Measurements from ENCODE around the gene CFAP46. TPM values are rescaled to one million over a fixed set of nuclear protein-coding genes. Genes with fewer than 3 reads are reported as not detected.

CFAP46 gene
- total and polyA plus RNA-seq, 9 of the 15 experiments (the other 6 are each of a cell fraction or from before 2014, with no cell fraction given), result not detected

DNA sequence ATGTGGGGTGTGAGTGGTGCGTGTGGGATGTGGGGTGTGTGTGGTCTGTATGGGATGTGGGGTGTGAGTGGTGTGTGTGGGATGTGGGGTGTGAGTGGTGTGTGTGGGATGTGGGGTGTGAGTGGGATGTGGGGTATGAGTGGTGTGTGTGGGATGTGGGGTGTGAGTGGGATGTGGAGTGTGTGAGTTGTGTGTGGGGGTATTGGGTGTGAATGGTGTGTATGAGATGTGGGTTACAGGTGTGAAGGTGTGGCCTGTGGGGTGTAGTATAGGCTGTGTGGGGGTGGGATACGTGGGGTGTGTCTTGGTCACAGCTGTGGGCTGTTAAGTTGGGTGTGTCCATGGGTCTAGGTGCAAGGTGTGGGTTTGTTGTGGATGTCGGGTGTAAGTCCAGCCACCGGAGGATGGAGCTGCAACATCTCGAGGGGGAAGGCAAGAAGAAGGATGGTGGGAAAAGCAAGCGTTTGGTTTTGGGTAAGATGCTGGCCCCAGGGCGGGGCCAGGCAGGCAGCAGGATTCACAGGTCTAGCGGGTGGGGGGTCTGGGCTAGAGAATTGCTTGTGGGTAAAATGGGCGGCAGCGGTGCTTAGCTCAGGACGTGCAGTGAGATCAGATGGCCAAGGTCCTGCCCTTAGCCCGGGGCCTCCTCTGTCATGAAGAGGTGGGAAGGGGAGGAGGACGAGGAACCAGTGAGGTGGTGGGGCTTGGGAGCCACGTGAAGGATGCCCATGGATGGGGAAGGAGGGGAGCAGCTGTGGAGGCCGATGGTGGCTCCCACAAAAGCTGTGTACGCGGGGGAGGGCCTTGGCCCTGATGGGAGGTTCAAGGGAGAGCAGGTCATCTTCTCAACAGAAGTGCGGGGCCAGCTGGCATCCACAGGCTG lies 60.1 kb downstream of the CFAP46 start:
- ATAC-seq, result no peak
- FAIRE-seq, result no peak
- Histone ChIP-seq H3K27ac (ENCODE audit: extremely low read depth, low read depth, low read length) (no peak overlapping the region), H3K4me1 (replicated peaks in 1 of 2; ENCODE audit: control insufficient read depth in 2 of 2, insufficient read depth in 2 of 2, low read length in 2 of 2) (no peaks in the 10 kb centered on the region), H2AFZ (ENCODE audit: low read depth, low read length) (no peak overlapping the region), H3K36me3 (ENCODE audit: control insufficient read depth, insufficient read depth, low read length) (no peaks in the 10 kb centered on the region), H3K9ac (ENCODE audit: insufficient read depth in 1 of 2, low read depth in 2 of 2, low read length in 2 of 2) (no peak overlapping the region), H3K9me1 (ENCODE audit: control insufficient read depth, insufficient read depth, low read length) (no peaks in the 10 kb centered on the region), H3K9me3 (replicated peaks; ENCODE audit: control insufficient read depth, insufficient read depth, low read depth, low read length) (no peaks in the 10 kb centered on the region), H3K79me2 (ENCODE audit: control insufficient read depth, insufficient read depth, low read length) (no peaks in the 10 kb centered on the region), H3K4me3 (no peak overlapping the region), H3K4me2 (ENCODE audit: insufficient read depth, low read length) (no peak overlapping the region), H3K27me3 (ENCODE audit: control insufficient read depth in 2 of 2, insufficient read depth in 2 of 2, low read length in 2 of 2) (peaks cover 0 to 61% of the 10 kb centered on the region in 2 experiments; a peak in 2 of 5 replicates), H4K20me1 (replicated peaks; ENCODE audit: control insufficient read depth, insufficient read depth, low read length) (peaks cover 7% of the 10 kb centered on the region; the same call in 1 of the 2 replicates)
- no peak for DNase-seq (ENCODE audit: extremely low read depth in 1 of 4, low spot score in 3 of 4)
- in situ Hi-C loops (cut with MboI), result no loop called here
- no peak for TF ChIP-seq PML (IDR thresholded peaks at IDR 0.05; ENCODE audit: low read length)
- no peak for TF ChIP-seq CBX2 (IDR thresholded peaks at IDR 0.05; ENCODE audit: insufficient read depth, low read length, poor library complexity, severe bottlenecking)
- TF ChIP-seq ZFP36 (IDR thresholded peaks at IDR 0.05; ENCODE audit: low read depth, low read length, partially characterized antibody), result no peak
- intact Hi-C loops (cut with micrococcal nuclease), result no loop called here
- ChIA-PET CTCF (ENCODE audit: low intra/inter-chr PET ratio) (interaction anchor here (0.7 kb wide), 1 partner anchor 67 kb away, joined by 3 read pairs; no protein-coding TSS in a partner anchor), POLR2A (interaction anchor here (0.6 kb wide), 1 partner anchor 432 kb away, joined by 3 read pairs; no protein-coding TSS in a partner anchor)
- WGBS (ENCODE audit: insufficient coverage, low coverage, missing lambda C conversion rate), result 3% methylated on average over 13 of the region's 18 CpGs
- BruUV-seq (replicated peaks), result no TSS peak
